Amniotic epithelial cell (primary cell): Measurements from ENCODE around the gene ERP29.
A peak's percentile ranks its signal among the peaks of the same experiment; 100 is the strongest.
"Not testable (repeated sequence)": the region's sequence is repeated elsewhere in the genome, so short reads cannot be mapped to it uniquely, and the experiment has no call there.

Experiments
- DNase-seq: peaks from one replicate; pipeline ENCODE4 v3.0.0-alpha.2; 2010; ENCODE audit warnings: low read depth

ERP29 gene

GRCh38 chr12:112036614-112037013, 23.4 kb downstream of the ERP29 start:
- DNase-seq, result not testable (repeated sequence)

GRCh38 chr12:112046003-112046402, 32.8 kb downstream of the ERP29 start:
- DNase-seq, result peak; percentile 6

GRCh38 chr12:112049351-112049750, 36.1 kb downstream of the ERP29 start:
- DNase-seq, result no peak

DNA sequence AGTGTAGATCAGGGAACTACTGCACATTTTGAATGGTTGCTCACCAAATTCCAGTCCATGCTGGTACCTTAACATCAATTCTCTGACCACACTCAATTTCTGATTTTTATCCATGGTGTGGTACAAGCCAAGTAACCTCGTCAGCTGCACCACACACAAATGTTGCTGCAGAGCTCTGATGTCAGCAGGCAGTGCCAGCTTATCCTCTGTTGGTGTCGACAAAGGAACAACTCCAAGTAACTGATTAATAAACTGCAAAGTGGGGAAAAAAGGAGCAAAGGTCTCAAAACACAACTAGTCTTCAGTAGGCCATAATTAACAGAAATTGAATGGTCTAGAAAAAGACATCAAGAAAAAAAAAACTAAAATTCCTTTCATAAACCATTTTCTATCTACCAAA, 47.9 kb downstream of the ERP29 start:
- no peak for DNase-seq

- DNase-seq, result no peak
Measured at GRCh38 chr12:112063273-112063672, 50.0 kb downstream of the ERP29 start.

DNA sequence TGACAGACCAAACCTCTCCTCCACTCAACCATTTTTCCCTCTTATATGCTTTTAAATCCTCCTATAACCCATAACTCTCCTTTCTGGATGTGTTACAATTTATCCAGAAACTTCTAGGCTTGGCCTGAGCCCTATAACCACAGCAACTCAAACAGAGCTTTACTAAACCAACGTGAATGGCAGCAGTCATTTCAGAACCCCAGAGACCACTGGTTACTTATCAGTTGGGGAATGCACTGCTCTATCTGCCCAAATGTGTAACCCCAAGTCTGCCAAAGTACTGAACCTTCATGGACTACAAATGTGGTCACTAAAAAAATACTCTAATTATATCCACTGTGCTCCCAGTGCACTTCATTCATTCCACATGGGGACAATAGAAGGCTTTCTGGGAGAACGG, 53.3 kb downstream of the ERP29 start:
- DNase-seq, result no peak
